GM12873 (cell line): ENCODE measurements around the gene COG5.

Experiments
- CTCF ChIP-seq: IDR thresholded peaks from 2 replicates; pipeline ENCODE4 v1.5.1; 2012; ENCODE audit warnings: low read depth, mild to moderate bottlenecking, moderate library complexity, low read length, control low read depth; ENCODE audit not compliant: insufficient read depth; ENCODE audit errors: missing control alignments

COG5 gene

GRCh38 chr7:107322015-107322414 lies 241.7 kb downstream of the COG5 start:
- TF ChIP-seq CTCF: no peak

GRCh38 chr7:107321611-107322010 lies 242.1 kb downstream of the COG5 start:
- no peak for TF ChIP-seq CTCF

GRCh38 chr7:107319724-107320228 lies 243.9 kb downstream of the COG5 start:
- TF ChIP-seq CTCF: no peak

- TF ChIP-seq CTCF: no peak
Measured at GRCh38 chr7:107318523-107319160, 245.1 kb downstream of the COG5 start.

- no peak for TF ChIP-seq CTCF
Measured at GRCh38 chr7:107315716-107316220, 248.0 kb downstream of the COG5 start.

- TF ChIP-seq CTCF: no peak
Measured at GRCh38 chr7:107313355-107313754, 250.4 kb downstream of the COG5 start.

GRCh38 chr7:107312418-107312817 lies 251.3 kb downstream of the COG5 start:
- no peak for TF ChIP-seq CTCF
